SK-N-SH (cell line): ENCODE results near the gene SAE1.

ENCODE experiments used
- NRF1 ChIP-seq: IDR thresholded peaks from 2 replicates; pipeline ENCODE4 v1.6.1; 2012; ENCODE audit warnings: low read depth, mild to moderate bottlenecking, low read length
- POLR2AphosphoS5 ChIP-seq: IDR thresholded peaks from 2 replicates; pipeline ENCODE4 v1.6.1; 2012; ENCODE audit warnings: low read depth, low read length
- RCOR1 ChIP-seq: fragments of 150-350 bp; IDR thresholded peaks from 2 replicates; pipeline ENCODE4 v1.6.1; 2017; ENCODE audit warnings: antibody characterized with exemption, low read length
- SIN3A ChIP-seq: IDR thresholded peaks from 2 replicates; pipeline ENCODE4 v1.6.1; 2012; ENCODE audit warnings: low read depth, mild to moderate bottlenecking, low read length, moderate library complexity, borderline replicate concordance
- TEAD4 ChIP-seq: IDR thresholded peaks from 2 replicates; pipeline ENCODE4 v1.4.0; 2012; ENCODE audit warnings: mild to moderate bottlenecking, borderline replicate concordance; ENCODE audit not compliant: insufficient read depth
- TF ChIP-seq, protein P1 (sequence below): fragments of 200-600 bp; sonication (generic); IDR thresholded peaks from 2 replicates; pipeline ENCODE4 v1.6.1; 2017; ENCODE audit warnings: antibody characterized with exemption, mild to moderate bottlenecking, moderate library complexity
- TF ChIP-seq, protein P2 (sequence below): IDR thresholded peaks from 2 replicates; pipeline ENCODE4 v1.6.1; 2012; ENCODE audit warnings: mild to moderate bottlenecking, low read depth, low read length, moderate library complexity
- TF ChIP-seq, protein P3 (sequence below): IDR thresholded peaks from 2 replicates; pipeline ENCODE4 v1.4.0; 2012; ENCODE audit warnings: low read depth, borderline replicate concordance

DNA sequence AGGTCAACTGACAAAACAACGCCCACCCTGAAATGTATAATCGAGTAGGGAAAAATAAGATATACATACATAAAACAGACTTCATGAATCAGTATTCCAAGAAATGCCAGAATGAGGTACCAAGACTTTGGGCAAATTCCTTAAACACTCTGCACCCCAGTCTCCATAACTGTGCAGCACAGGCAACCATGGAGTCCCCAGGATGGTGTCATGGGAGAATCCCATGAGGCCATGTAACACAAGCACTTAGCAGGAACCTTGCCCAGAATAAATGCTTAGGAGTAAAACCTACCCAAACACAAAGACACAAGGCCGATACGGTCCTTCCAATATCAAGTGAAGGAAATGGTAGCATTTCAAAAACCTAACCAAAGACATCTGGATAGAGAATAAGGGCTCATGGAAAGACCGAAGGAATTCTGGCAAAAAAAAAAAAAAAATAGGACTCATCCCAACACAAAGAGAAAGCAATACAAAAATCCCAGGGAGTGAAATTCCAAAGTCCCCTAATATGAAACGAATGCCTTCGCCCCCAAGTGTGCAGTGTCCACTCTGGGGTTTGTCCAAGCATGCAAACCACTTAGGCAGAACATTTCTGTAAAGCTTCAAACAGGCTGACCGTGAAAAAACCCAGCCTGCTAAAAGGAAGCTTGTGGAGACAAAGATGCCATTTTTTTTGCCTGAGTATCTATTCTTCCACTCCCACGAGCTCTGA, 28.1 kb upstream of the SAE1 start:
- TF ChIP-seq, protein P1, sequence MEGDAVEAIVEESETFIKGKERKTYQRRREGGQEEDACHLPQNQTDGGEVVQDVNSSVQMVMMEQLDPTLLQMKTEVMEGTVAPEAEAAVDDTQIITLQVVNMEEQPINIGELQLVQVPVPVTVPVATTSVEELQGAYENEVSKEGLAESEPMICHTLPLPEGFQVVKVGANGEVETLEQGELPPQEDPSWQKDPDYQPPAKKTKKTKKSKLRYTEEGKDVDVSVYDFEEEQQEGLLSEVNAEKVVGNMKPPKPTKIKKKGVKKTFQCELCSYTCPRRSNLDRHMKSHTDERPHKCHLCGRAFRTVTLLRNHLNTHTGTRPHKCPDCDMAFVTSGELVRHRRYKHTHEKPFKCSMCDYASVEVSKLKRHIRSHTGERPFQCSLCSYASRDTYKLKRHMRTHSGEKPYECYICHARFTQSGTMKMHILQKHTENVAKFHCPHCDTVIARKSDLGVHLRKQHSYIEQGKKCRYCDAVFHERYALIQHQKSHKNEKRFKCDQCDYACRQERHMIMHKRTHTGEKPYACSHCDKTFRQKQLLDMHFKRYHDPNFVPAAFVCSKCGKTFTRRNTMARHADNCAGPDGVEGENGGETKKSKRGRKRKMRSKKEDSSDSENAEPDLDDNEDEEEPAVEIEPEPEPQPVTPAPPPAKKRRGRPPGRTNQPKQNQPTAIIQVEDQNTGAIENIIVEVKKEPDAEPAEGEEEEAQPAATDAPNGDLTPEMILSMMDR, result no peak
- TF ChIP-seq TEAD4 (no peak), RCOR1 (no peak), SIN3A (no peak), POLR2AphosphoS5 (no peak), NRF1 (no peak)
- TF ChIP-seq, protein P2, sequence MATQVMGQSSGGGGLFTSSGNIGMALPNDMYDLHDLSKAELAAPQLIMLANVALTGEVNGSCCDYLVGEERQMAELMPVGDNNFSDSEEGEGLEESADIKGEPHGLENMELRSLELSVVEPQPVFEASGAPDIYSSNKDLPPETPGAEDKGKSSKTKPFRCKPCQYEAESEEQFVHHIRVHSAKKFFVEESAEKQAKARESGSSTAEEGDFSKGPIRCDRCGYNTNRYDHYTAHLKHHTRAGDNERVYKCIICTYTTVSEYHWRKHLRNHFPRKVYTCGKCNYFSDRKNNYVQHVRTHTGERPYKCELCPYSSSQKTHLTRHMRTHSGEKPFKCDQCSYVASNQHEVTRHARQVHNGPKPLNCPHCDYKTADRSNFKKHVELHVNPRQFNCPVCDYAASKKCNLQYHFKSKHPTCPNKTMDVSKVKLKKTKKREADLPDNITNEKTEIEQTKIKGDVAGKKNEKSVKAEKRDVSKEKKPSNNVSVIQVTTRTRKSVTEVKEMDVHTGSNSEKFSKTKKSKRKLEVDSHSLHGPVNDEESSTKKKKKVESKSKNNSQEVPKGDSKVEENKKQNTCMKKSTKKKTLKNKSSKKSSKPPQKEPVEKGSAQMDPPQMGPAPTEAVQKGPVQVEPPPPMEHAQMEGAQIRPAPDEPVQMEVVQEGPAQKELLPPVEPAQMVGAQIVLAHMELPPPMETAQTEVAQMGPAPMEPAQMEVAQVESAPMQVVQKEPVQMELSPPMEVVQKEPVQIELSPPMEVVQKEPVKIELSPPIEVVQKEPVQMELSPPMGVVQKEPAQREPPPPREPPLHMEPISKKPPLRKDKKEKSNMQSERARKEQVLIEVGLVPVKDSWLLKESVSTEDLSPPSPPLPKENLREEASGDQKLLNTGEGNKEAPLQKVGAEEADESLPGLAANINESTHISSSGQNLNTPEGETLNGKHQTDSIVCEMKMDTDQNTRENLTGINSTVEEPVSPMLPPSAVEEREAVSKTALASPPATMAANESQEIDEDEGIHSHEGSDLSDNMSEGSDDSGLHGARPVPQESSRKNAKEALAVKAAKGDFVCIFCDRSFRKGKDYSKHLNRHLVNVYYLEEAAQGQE, result no peak
- TF ChIP-seq, protein P3, sequence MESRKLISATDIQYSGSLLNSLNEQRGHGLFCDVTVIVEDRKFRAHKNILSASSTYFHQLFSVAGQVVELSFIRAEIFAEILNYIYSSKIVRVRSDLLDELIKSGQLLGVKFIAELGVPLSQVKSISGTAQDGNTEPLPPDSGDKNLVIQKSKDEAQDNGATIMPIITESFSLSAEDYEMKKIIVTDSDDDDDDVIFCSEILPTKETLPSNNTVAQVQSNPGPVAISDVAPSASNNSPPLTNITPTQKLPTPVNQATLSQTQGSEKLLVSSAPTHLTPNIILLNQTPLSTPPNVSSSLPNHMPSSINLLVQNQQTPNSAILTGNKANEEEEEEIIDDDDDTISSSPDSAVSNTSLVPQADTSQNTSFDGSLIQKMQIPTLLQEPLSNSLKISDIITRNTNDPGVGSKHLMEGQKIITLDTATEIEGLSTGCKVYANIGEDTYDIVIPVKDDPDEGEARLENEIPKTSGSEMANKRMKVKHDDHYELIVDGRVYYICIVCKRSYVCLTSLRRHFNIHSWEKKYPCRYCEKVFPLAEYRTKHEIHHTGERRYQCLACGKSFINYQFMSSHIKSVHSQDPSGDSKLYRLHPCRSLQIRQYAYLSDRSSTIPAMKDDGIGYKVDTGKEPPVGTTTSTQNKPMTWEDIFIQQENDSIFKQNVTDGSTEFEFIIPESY, result no peak
